IPS-18a (cell line): ENCODE measurements around the gene ETS2.
"Not testable (repeated sequence)": the region's sequence is repeated elsewhere in the genome, so short reads cannot be mapped to it uniquely, and the experiment has no call there.

Source experiments
- H3K27ac ChIP-seq: one replicate; pipeline ENCODE4 v1.5.1; 2013; ENCODE audit warnings: low read length
- H3K27me3 ChIP-seq: one replicate; pipeline ENCODE4 v1.6.1; 2013; ENCODE audit warnings: mild to moderate bottlenecking, low read length; ENCODE audit not compliant: control insufficient read depth, insufficient read depth
- H3K36me3 ChIP-seq: one replicate; pipeline ENCODE4 v1.6.1; 2013; ENCODE audit warnings: low read depth, low read length; ENCODE audit not compliant: control insufficient read depth
- H3K4me1 ChIP-seq: one replicate; pipeline ENCODE4 v1.6.1; 2013; ENCODE audit warnings: low read depth, low read length; ENCODE audit not compliant: control insufficient read depth
- H3K4me3 ChIP-seq: one replicate; pipeline ENCODE4 v1.5.1; 2013; ENCODE audit warnings: low read length
- H3K9ac ChIP-seq: one replicate; pipeline ENCODE4 v1.6.1; 2013; ENCODE audit warnings: mild to moderate bottlenecking, low read length, moderate library complexity
- H3K9me3 ChIP-seq: one replicate; pipeline ENCODE4 v1.6.1; 2013; ENCODE audit warnings: low read depth, low read length; ENCODE audit not compliant: control insufficient read depth

Gene ETS2

GRCh38 chr21:38834725-38835124, 29.0 kb downstream of the ETS2 start:
- no peaks in the 10 kb centered on the region for H3K9me3 ChIP-seq
- H3K27me3 ChIP-seq: no peaks in the 10 kb centered on the region
- H3K9ac ChIP-seq: no peak overlapping the region
- H3K4me3 ChIP-seq: no peak overlapping the region
- no peak overlapping the region for H3K27ac ChIP-seq
- no peaks in the 10 kb centered on the region for H3K36me3 ChIP-seq
- no peaks in the 10 kb centered on the region for H3K4me1 ChIP-seq

GRCh38 chr21:38837806-38838461, 32.2 kb downstream of the ETS2 start:
- no peak overlapping the region for H3K4me3 ChIP-seq
- H3K9ac ChIP-seq: no peak overlapping the region
- H3K36me3 ChIP-seq: no peaks in the 10 kb centered on the region
- H3K4me1 ChIP-seq: no peaks in the 10 kb centered on the region
- H3K27me3 ChIP-seq: no peaks in the 10 kb centered on the region
- no peak overlapping the region for H3K27ac ChIP-seq
- no peaks in the 10 kb centered on the region for H3K9me3 ChIP-seq

DNA sequence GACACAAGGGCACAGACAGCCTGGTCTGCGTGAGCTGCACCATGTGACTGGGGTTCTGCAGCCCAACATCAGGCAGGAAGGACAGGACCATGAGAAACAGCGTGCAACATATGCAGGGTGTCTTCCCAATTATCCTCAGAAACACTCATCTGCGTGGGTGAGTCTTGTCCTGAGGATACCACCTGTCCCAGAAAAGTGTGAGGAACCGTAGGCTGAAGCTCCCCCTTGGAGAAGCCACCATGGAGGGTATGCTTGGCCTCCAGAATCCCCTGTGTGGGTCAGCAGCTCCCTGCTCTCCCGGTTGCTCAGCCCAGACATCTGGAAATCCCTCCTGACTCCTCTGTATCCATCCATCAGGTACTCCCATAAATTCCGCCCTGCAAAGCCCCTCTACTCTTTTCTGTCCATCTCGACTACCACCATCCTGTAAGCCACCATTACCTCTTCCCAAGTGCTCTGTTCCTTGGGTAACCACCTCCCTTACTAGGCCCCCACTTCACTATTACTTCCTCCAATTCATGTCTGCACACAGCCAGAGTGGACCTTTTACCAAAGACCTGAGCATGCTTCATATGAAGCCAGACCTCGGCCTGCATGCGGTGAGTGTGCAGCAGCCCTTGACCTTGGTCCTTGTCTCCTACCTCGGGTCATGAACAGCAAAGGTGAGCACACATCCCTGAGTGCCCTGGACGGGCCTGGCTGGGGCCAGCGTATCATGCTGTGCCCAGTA, 33.0 kb downstream of the ETS2 start:
- no peak overlapping the region for H3K9ac ChIP-seq
- no peak overlapping the region for H3K27ac ChIP-seq
- H3K27me3 ChIP-seq: no peaks in the 10 kb centered on the region

GRCh38 chr21:38839328-38840286, 33.9 kb downstream of the ETS2 start:
- H3K9me3 ChIP-seq: no peaks in the 10 kb centered on the region
- H3K36me3 ChIP-seq: no peaks in the 10 kb centered on the region
- no peaks in the 10 kb centered on the region for H3K4me1 ChIP-seq
- no peak overlapping the region for H3K9ac ChIP-seq
- H3K27ac ChIP-seq: no peak overlapping the region
- no peak overlapping the region for H3K4me3 ChIP-seq
- H3K27me3 ChIP-seq: no peaks in the 10 kb centered on the region

More for the DNA sequence above, 33.0 kb downstream of the ETS2 start:
- Histone ChIP-seq H3K9me3 (no peaks in the 10 kb centered on the region), H3K4me1 (no peaks in the 10 kb centered on the region), H3K36me3 (no peaks in the 10 kb centered on the region), H3K4me3 (no peak overlapping the region)

GRCh38 chr21:38840456-38841300, 34.9 kb downstream of the ETS2 start:
- H3K9me3 ChIP-seq: no peaks in the 10 kb centered on the region
- H3K4me1 ChIP-seq: no peaks in the 10 kb centered on the region

GRCh38 chr21:38841472-38841871, 35.7 kb downstream of the ETS2 start:
- no peaks in the 10 kb centered on the region for H3K4me1 ChIP-seq
- H3K4me3 ChIP-seq: no peak overlapping the region
- H3K27me3 ChIP-seq: no peaks in the 10 kb centered on the region
- no peaks in the 10 kb centered on the region for H3K36me3 ChIP-seq
- no peak overlapping the region for H3K27ac ChIP-seq
- no peaks in the 10 kb centered on the region for H3K9me3 ChIP-seq
- H3K9ac ChIP-seq: no peak overlapping the region

More at GRCh38 chr21:38840456-38841300, 34.9 kb downstream of the ETS2 start:
- no peaks in the 10 kb centered on the region for H3K27me3 ChIP-seq
- no peak overlapping the region for H3K27ac ChIP-seq
- H3K9ac ChIP-seq: no peak overlapping the region
- no peaks in the 10 kb centered on the region for H3K36me3 ChIP-seq
- no peak overlapping the region for H3K4me3 ChIP-seq

GRCh38 chr21:38842079-38842478, 36.4 kb downstream of the ETS2 start:
- Histone ChIP-seq H3K9ac (no peak overlapping the region), H3K36me3 (no peaks in the 10 kb centered on the region), H3K4me3 (no peak overlapping the region), H3K4me1 (peaks cover 1% of the 10 kb centered on the region), H3K27ac (no peak overlapping the region), H3K27me3 (no peaks in the 10 kb centered on the region), H3K9me3 (no peaks in the 10 kb centered on the region)

DNA sequence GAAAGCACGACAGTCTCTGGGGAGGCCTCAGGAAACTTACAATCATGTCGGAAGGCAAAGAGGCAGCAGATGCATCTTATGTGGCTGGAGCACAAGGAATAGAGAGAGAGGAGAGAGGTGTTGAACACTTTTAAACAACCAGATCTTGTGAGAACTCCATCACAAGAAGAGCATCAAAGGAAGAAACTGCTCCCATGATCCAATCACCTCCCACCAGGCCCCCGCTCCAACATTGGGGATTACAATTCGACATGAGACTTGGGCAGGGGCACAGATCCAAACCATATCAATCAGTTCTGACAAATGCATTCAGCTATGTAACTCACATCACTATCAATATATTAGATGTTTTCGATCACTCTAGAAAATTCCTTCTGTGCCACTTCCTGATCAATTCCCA, 37.6 kb downstream of the ETS2 start:
- Histone ChIP-seq H3K9me3 (no peaks in the 10 kb centered on the region), H3K4me3 (no peak overlapping the region), H3K36me3 (no peaks in the 10 kb centered on the region), H3K4me1 (peaks cover 7% of the 10 kb centered on the region), H3K27me3 (no peaks in the 10 kb centered on the region), H3K27ac (no peak overlapping the region), H3K9ac (no peak overlapping the region)

DNA sequence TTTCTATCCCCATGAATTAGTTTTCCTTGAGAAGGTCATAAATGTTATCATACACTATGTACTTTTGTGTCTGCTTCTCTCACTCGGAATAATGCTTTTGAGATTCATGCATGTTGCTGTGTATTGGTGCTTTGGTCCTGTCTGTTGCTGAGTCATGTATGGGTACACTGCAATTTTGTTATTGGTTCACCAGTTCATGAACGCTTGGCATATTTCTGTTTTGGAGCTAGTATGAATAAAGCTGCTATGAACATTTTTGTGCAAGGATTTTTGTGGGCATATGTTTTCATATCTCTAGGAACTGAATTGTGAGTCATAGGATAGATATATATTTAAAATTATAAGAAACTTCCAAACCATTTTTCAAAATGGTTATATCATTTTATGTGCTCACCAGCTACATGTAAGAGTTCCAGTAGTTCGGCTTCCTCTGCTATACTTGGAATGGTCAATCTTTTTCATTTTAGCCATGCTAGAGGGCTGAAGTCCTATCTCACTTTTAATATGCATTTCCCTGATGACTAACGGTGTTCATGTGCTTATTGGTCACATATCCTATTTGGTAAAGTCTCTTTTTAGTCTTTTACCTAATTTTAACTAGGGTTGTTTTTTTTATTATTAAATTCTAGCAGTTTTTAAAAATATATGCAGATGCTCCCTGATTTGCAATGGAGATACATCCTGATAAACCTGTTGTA, 38.2 kb downstream of the ETS2 start:
- H3K4me1 ChIP-seq: peaks cover 7% of the 10 kb centered on the region
- H3K27ac ChIP-seq: no peak overlapping the region
- no peaks in the 10 kb centered on the region for H3K9me3 ChIP-seq
- no peaks in the 10 kb centered on the region for H3K27me3 ChIP-seq
- no peaks in the 10 kb centered on the region for H3K36me3 ChIP-seq
- H3K4me3 ChIP-seq: no peak overlapping the region
- no peak overlapping the region for H3K9ac ChIP-seq

- not testable (repeated sequence) for H3K27me3 ChIP-seq, H3K4me1 ChIP-seq, H3K27ac ChIP-seq, H3K36me3 ChIP-seq, H3K4me3 ChIP-seq, H3K9me3 ChIP-seq, H3K9ac ChIP-seq
These were observed 39.6 kb downstream of the ETS2 start for GRCh38 chr21:38845374-38845773.
